H1 (cell line): ENCODE data around the gene ADGRA3. TPM values are rescaled to one million over a fixed set of nuclear protein-coding genes. Genes with fewer than 3 reads are reported as not detected.

Experiments used
- CBX8 ChIP-seq: fragments of 300-800, 300-1000 bp; sonication (generic); IDR thresholded peaks from 2 replicates; pipeline ENCODE4 v1.7.1; 2016; ENCODE audit warnings: low read depth, low read length, borderline replicate concordance
- PHF8 ChIP-seq: fragments of 200-600 bp; sonication (generic); conservative IDR thresholded peaks from 2 replicates; pipeline ENCODE4 v1.7.1; 2012; ENCODE audit warnings: low read depth, mild to moderate bottlenecking, inconsistent platforms, low read length, moderate library complexity
- SUZ12 ChIP-seq: fragments of 200-600 bp; sonication (generic); IDR thresholded peaks from 2 replicates; pipeline ENCODE4 v1.6.1; 2012; ENCODE audit warnings: mild to moderate bottlenecking, inconsistent platforms, low read length, moderate library complexity, mixed read lengths
- polyA plus RNA-seq, 7 experiments: library from polyadenylated mRNA; depleted of rRNA in 3 of 7; stranded (reverse) in 5 of 7; unstranded in 2 of 7; fragments of >200 nt in 5 of 7; fragments of 200-250 nt in 2 of 7; gene quantifications; 1 replicate in 5 of 7; 2 replicates in 1 of 7; 4 replicates in 1 of 7; pipeline versions ENCODE4 v1.2.1 to v1.2.3, GENCODE V29; 2011 to 2013; ENCODE audit warnings: missing spikeins in 2 of 7, mixed read lengths in 2 of 7
- total RNA-seq: library from RNA; stranded (reverse); fragmentation: NEBNext Ultra II Directional; extraction: Animal tissue kit (Norgen Biotek cat#: 25700); gene quantifications from 2 replicates; pipeline ENCODE4 v1.2.1, GENCODE V29; 2021

Gene ADGRA3
- total and polyA plus RNA-seq, 2 of the 8 experiments (the other 6 are each of a cell fraction or from before 2014, with no cell fraction given) = 31.5 to 63.0 TPM

DNA sequence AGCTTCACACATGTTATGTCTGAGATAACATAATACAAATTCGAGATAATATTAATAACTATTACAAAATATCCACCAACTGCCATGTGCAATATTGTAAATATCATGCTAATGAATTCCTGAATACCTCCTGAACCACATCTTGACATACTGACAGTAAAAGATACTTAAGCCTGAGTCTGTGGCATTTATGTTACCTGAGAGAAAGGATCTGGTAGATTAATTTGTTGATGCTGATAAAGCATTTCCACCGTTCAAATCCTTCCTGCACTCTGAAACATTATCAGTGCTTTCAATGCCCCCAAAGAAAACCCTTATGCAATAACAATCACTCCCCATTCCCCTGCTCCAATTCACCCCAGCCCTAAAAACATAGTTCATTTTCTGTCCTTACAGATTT lies 38.8 kb upstream of the ADGRA3 start (continued):
- TF ChIP-seq PHF8 (no peak), CBX8 (no peak), SUZ12 (no peak)
